ENCODE measurements around the gene STK32B.

STK32B gene

DNA sequence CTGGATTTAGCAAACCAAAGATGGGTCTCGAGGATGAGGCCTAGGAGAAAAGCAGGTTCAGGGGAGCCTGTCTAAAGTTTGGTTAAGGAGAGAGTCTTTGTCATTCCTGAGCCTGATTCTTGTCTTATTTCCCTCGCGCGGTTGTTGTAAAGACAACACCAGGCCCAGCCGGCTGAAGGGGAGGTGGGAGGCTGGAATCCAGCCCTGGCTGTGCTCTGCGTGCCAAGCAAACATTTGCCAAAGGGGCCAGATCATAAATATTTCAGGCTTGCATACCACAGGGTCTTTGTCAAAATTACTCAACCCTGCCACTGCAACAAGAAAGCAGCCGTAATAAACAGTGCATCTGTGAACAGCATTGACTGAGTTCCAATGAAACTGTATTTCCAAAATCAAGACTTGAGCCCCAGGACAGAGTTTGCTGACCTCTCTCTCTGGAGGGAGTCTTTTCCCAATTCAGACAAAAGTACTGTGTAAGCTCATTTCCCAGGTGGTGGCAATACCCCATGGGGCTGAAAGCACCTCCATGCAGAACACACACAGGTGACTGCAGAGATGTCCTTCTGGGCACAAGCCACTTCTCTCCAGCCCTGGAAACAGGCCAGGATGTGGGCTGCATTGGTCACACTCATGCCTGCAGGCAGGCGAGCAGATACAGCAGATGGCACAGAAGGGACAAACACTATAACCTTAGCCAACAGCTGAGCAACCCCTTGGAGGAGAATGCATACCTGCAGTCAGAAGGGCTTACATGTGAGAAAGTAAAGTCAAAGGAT, 320.3 kb downstream of the STK32B start:
- no peak for DNase-seq

DNA sequence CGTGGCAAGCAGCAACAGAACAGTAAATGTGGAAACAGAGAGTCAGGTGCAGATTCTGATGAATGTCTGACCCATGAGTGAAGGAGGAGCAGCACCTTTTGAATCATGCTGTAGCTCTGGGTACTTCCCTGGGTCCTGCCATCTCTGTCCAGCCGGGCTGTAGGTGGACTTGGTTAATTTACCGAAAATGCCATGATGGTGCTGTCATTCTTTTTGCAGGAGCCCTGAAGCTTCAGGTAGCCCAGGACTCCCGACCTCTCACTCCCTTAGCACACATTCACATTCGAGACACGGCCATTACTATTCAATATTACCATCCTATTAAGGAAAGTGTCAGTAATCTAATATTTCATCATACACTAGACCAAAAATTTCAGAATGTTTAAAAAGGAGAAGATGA, 320.9 kb downstream of the STK32B start:
- no peak for DNase-seq

DNA sequence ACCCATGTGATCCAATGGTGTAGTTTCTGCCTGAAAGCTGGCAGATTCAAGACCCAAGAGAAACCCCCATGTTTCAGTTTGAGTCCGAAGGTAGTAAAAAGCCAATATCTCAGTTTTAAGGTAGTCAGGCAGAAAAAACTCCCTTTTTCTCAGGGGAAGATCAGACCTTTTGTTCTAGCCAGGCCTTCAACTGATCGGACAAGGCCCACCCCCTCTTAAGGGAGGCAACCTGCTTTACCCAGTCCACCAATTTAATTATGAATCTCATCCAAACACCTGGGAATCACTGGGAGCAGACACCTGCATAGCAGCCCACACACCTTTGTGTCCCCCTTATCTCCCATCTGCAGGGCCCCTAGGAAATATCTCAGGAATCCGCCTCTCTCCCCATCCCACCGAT, 322.0 kb downstream of the STK32B start:
- DNase-seq, result no peak

DNA sequence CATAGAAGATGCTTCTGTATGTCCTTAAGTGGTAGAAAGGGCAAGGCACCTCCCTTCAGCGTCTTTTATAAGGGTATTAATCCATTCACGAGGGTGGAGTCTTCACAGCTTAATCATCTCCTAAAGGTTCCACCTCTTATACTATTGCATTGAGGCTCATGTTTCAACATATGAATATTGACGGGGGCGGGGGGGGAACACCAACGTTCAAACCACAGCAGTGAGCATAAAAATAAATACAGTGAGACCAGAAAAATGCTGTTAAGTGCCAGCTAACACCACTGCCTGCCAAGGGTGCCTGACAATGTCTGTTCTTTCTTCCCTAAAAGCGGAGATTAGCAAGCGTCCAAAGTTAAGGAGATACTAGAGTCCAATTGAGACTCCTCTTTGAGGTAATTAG, 323.3 kb downstream of the STK32B start:
- no peak for DNase-seq

DNA sequence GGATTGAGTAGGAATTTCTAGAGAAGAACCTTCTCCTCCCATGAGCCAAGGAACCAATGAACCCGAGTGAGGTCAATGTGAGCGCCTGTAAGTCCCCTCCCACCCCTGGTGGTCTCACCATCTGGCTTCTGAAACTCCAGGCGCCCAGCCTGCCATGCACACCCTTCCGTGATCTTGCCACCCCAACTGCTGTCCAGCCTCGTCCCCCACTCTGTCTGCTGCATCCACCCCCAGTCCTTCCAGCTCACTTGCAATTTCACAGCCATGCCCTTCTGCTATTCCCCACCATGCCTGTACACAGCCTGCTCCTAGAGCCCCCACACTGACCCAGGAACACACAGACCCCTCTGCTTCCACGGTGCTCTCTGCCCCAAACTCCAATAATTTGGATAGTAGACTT, 323.7 kb downstream of the STK32B start:
- DNase-seq, result no peak

DNA sequence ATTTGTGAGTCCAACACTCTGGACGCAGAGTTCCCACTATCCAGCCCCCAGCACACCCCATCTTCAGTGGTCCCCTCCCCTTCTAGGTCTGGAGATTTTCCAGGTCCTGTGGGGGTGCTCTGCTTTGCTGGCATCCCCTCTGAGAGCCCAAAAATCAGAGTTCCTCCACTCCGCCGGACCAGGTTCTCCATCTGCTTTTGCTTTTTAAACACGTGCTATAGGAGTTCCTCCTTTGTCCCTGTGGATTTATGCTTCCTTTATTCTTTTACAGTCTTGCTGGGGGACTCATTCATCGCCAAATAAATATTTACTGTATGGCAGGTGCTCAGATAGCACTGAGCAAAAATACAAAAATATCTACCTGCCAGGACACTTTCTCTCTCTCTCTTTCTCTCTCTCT, 324.7 kb downstream of the STK32B start:
- no peak for DNase-seq

DNA sequence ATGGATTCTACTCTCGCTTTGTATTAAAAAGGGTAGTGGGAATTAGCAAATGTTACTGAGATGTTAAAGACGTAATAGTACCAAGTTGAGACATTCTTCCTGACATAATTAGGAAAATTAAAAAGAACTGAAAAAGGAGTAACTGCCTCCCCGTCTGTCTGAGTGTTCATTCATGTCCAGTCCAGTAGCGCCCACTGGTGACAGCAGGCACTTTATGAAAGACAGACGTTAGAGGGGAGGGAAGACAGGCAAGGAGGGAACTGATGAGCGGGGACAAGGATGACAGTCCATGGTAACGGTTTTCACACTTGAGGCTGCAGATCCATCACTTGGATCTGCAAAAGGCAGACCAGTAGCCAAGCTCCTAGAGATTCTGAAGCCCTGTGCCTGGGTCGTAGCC, 326.7 kb downstream of the STK32B start:
- no peak for DNase-seq

DNA sequence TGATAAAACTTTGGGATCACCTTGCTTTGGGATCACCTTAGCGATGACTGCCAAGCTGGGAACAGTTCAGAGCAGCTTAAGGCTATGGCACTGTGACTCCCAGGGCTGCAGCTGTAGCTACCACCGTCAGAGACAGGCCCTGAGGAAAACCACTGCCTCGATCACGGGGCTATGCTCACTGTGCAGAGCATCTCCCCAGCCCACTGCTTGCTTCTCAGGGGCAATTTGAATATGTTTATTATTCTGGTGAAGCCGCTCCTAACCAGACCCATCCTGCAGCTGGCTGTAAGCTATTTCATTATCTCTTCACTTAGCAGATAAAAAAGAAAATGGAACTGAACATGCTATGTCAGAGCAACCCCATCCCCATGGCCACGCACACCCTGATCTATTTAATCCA, 328.6 kb downstream of the STK32B start:
- no peak for DNase-seq

DNA sequence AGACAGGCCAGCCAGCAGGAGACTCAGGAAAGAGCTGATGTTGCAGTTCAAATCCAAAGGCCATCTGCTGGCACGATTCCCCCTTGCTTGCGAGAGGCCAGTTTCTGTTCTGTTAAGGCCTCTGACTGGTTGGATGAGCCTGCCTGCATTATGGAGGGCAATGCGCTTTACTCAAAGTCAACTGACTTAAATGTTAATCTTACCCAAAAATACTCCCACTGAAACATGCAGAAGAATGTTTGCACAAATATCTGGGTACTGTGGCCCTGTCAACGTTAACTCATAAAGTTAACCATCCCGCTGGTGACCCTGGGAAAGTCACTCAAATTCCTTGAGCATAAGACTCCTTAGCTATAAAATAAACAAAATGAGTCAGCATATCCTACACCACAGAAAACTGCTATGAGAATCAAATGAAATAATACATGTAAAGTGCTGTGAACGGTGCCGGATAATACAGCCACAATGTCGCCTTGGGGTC, 330.7 kb downstream of the STK32B start:
- DNase-seq, result no peak

DNA sequence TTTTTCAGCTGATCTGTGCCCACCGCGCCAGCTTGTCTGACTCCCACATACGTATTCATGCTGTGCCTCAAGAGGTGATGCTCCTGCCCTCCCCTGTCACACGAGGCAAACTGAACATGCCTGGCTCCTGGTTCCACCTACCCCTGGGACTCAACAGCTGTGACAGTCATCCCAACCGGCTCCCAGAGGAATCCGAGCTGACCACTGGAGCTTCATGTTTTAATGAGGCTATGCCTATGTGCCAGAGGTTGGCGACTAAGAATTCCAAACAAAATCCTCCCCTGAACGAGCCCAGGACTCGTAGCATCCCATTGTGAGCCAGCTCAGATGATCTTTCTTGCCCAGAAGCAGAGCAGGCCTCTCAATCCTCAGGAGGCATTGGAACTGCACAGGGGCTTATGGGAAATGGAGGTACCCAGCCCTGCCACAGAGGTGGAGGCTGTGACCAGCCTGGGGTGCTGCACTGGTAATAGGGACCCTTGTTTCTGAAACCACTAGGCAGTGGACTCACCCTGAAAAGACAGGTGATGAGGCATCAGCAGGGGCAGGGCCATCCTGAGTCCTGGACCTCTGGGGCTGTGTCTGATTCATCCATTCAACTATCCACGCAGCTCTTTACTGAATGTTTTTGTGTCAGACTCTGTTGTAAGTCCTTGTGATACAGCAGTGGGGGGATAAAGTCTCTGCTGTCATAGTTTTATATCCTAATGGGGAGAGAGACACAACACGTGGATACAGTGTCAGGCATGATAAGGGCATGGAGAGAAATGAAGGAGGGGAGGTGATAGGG, 332.1 kb downstream of the STK32B start:
- DNase-seq, result no peak

DNA sequence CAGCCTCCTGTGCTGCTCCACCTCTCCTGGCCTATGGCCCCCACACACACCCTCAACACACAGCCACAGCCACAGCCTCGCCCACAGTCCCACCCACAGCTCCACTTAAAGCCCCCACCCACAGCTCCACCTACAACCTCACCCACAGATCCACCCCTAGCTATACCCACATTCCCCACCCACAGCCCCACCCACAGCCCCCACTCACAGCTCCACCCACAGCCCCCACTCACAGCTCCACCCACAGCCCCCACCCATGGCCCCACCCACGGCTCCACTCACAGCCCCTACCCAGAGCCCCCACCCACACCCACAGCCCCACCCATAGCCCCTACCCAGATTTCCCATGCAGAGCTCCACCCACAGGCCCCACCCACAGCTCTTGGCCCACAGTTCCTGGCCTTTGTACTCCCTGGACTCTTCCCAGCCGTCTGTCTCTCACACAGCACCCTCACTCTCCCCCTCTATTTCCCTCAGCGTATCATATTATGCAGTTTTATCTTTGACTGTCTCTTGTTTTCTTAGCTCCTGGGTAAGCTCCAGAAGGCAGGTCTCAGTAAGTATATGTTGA, 334.5 kb downstream of the STK32B start:
- no peak for DNase-seq

DNA sequence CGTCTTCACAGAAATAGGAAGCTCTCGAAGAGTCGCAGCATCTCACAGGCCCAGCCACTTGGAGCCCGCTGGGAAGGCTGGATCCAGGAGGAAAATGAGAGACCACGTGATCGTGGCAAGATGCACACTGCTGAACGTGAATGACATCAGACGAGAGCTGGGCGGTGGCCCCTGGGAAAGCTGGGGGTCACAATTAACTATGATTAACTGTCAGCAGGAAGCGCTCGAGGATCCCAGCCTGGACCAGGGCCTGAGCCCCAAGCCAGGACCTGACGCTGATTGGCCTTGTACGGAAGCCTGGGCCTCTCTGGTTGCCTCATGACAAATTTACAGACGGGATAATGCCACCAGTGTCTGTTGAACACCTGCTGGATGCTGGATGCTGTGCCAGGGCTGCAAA, 335.6 kb downstream of the STK32B start:
- no peak for DNase-seq

DNA sequence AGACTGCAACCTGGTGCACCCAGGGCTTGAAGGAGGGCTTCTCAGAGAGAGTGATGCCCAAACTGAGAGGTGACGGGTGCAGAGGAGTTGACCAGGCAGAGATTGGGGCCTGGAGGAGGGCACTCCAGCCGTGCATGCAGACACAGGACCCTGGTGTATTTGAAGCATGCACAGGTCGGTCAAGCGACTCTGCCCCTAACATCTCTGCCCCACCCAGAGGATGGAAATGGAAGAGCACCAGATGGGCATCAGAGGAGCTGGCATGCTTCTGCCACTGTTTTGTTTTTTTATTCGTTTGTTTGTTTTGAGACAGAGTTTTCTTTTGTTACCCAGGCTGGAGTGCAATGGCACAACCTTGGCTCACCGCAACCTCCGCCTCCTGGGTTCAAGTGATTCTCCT, 336.2 kb downstream of the STK32B start:
- DNase-seq, result no peak

DNA sequence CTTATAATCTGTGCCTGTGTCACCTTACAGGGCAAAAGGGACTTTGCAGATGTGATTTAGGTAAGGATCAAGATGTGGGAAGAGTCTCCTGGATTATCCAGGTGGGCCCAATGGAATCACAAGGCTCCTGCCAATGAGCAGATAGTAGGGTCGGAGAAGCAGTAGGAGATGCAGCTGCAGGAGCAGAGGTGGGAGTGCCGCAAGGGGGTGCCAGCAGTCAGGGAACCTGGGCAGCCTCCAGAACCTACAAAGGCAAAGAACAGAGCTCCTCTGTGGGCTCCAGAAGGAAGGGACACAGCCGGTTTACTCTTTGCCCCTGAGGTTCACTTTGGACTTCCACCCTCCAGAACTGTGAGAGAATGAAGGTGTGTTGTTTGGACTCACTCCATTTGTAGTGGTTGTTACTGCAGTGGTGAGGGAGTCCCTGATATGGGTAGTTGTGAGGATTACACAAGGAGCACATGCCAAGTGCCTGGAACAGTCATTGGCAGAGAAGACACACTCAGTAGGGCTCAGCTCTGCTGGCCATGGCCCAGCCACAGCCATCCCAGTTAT, 338.6 kb downstream of the STK32B start:
- DNase-seq, result no peak

DNA sequence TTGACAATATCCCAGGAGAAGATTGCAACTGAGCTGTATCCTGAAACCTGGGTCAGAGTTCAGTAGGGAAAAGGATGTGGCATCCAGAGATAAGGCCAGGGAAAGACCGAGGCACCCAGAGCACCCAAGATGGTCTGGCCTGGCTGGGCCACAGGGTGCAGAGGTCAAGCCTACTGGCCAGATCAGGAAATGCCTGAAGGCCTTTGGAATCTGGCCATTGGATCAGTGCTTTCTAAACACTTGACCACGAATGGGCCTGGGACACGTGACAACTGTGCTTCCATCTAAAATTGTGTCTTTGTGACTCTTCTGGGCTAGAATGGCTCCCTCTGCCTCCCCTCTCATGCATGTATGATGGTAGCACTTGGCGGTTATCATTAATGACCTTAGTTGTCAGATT, 340.2 kb downstream of the STK32B start:
- DNase-seq, result no peak

DNA sequence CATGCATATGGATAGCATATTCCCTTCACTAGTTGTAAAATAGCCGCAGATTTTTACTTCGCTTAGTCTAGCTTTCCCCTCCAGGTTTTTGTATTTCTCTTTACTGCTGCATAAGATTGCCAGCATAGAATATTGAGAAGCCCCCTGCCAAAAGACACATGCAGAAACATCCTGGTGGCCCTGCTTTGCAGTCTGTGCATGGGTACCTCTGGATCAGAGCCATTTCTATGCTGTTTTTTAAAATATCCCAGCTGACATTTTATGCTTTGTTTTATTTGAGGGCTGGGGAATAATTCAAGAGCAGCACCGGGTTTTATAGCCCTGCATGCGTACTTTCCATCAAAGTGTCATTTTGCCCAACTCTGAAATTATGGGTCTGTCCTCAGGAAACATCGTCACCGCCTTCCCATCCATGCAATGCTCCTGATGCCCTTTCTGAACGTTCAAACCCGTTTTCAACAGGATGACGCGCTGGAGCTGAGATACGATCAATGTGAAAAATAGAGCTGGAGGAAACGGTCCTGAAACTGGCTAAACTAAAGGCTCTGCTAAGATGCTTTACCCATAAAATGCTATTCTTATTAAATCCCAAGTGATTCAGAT, 342.7 kb downstream of the STK32B start:
- no peak for DNase-seq

DNA sequence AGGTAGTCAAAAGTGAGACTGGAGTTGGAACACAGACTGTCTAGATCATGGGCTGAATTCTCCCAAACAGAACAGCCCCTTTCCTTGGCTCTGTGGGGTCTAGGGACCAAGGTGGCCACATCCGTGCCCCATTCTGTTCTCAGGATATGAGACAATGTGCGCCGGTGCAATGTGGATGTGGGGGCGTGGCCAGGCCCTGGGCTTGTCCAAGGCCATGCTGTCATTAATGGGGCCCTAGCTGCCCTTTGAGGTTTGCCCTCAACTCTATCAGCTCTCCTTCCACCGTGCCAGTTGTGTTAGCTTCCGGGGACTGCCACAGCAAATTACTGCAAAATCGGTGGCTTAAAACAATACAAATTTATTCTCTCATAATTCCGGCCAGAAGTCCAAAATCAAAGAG, 344.5 kb downstream of the STK32B start:
- DNase-seq, result no peak

DNA sequence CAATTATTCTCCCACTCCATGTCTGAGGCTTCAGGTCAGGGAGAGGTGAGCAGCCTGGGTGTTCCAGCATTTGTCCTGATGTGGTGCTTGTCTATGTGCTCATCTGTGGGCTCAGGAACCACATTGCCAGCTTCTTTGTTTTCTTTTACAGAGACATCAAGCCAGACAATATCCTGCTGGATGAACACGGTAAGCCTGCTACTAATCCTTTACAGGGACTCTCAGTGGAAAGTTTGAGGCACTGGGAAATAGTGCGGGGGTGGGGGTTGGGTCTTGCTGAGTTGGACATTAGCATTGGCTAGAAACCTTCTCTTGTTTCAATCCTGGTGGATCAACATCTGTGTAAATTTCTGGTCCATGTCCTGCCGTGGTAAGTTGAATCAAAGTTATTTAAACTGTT, 346.8 kb downstream of the STK32B start:
- no peak for DNase-seq

DNA sequence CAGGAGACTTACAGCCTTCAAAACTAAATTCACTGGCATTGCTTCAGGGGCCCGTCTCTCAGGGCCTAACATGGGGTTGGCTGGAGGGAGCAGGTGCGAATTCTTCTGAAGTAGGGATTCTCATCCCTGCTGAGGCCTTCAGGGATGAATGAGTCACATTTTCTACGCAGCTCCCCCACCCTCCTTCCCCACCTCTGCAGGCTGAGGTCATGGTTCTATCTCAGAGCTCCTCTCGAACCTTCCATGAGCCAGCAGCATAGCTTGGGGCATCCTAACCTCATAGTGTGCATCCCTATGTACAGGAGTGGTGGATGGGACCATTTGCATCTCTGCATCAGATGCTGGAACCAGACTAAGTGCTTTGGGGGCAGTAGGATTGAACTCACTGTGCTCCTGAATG, 347.8 kb downstream of the STK32B start:
- DNase-seq, result no peak

DNA sequence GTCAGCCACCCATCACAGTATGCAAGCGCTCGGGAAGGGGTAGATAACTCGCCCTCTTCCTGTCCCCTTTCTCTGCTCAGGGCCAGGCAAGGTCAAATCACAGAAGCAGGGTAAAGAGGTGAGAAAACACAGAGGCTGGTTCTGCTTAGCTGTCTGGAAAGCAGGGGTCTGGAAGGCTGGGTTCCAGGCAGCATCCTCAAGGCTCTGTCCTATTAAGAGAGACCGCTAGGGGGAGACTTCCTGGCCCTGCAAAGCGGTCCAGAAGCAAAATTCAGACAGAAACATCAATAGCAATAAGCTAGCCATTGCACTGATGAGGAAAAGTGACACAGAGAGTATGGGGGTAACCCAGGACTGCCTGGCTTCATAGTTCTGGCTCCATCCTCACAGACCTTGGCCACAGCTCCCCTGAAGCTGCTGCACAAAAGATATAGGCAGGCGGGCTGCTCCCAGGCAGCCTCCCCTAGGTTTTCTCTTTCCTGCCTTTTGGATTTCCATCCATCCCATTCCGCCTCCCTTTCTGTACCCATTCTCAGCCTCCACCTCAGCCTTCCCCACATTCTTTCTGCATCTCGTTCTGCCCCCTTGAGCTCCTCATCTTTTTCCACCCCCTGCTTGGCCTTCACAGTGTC, 348.6 kb downstream of the STK32B start:
- no peak for DNase-seq

DNA sequence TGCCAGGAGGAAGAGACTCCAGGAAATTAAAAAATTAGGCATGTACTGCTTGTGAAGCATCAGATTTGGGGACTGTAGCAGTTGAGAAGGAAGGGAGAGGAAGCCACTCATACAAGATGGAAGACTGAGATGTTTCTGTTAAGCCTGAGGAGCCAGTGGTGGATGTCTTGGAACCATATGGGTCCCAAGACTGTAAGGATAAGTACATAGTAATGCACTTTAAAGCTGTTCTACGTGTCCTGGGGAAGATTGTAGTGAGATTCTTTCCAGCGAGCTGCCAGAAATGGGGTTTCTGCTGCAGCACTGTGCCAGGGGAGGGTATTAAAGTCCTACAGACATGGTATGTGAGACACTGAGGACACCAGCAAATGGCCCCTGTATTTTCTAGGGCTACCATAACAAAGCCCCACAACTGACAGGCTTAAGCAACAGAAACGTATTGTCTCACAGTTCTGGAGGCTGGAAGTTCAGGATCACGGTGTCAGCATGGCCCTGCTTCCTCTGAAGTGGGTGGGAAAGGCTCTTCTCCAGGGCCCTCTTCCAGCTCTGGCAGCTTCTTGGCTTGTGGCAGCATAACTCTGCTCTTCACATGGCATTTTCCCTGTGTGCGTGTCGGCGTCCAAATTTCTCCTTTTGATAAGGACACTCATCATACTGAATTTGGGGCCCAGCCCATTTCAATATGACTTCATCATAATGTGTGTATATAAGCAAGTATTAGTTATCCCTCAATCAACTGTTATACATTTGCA, 352.6 kb downstream of the STK32B start:
- DNase-seq, result no peak

DNA sequence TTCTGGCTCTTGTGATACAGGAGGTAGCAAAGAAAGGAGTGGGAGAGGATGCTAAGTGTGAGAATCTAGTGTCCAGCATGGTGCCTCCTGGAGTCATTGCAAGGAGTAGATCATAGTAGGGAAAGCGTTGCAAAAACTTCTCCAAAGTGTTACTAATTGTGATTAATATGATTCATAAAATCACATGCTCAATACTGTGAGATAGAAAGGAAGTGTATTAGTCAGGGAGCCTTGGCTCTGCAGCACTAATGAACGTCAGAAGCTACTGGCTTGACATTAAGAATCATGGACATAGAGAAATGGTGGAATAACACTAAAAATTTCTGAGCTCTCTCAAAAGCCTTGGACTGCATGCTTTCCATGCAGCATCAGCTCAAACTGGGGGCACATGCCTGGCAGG, 358.0 kb downstream of the STK32B start:
- DNase-seq, result no peak
